OCI-LY7 (cell line): ENCODE results near the gene FHOD3. TPM values are rescaled to one million over a fixed set of nuclear protein-coding genes. Genes with fewer than 3 reads are reported as not detected.

Experiments
- BruUV-seq: library from RNA; stranded (reverse); fragments of 400-500 nt; replicated peaks from 2 replicates; lab custom pipeline; 2021; lab: Mats Ljungman, UMichigan
- CTCF ChIA-PET: fragments of 300-600 bp; sonication (Branson Sonifier 250); formaldehyde crosslinking; loops from one replicate; lab custom pipeline; 2022; ENCODE audit warnings: antibody characterized with exemption; ENCODE audit not compliant: unreplicated experiment; lab: Charles Lee
- POLR2A ChIA-PET: fragments of 300-600 bp; sonication (Branson Sonifier 250); formaldehyde crosslinking; loops from one replicate; lab custom pipeline; 2022; ENCODE audit warnings: antibody characterized with exemption; lab: Charles Lee
- DNase-seq: peaks from one replicate; pipeline ENCODE4 v3.0.0-alpha.2; 2015; ENCODE audit warnings: low spot score
- H2AFZ ChIP-seq: fragments of 200-600 bp; sonication (generic), shearing (Covaris generic); 2 replicates; pipeline ENCODE4 v1.6.1; 2014; ENCODE audit warnings: mild to moderate bottlenecking, antibody characterized with exemption, low read length, moderate library complexity
- H3K27ac ChIP-seq: fragments of 200-600 bp; sonication (generic); 2 replicates; pipeline ENCODE4 v1.5.1; 2014; ENCODE audit warnings: mixed run types, low read depth, mild to moderate bottlenecking, moderate library complexity, low read length, inconsistent platforms; ENCODE audit not compliant: poor library complexity, severe bottlenecking
- H3K36me3 ChIP-seq: fragments of 200-600 bp; sonication (generic); 2 replicates; pipeline ENCODE4 v1.6.1; 2014; ENCODE audit warnings: mild to moderate bottlenecking, antibody characterized with exemption, low read length, moderate library complexity, mixed read lengths; ENCODE audit not compliant: insufficient read depth
- H3K4me1 ChIP-seq: fragments of 200-600 bp; sonication (generic); 2 replicates; pipeline ENCODE4 v1.5.1; 2014; ENCODE audit warnings: mild to moderate bottlenecking, low read length; ENCODE audit not compliant: insufficient read depth, poor library complexity, severe bottlenecking
- H3K4me2 ChIP-seq: fragments of 200-600 bp; sonication (generic); 2 replicates; pipeline ENCODE4 v1.6.1; 2014; ENCODE audit warnings: mild to moderate bottlenecking, low read length
- H3K4me3 ChIP-seq: fragments of 200-600 bp; sonication (generic); 2 replicates; pipeline ENCODE4 v1.5.1; 2014; ENCODE audit warnings: mild to moderate bottlenecking, low read depth, low read length; ENCODE audit not compliant: poor library complexity, severe bottlenecking
- H3K79me2 ChIP-seq: fragments of 200-600 bp; sonication (generic); 2 replicates; pipeline ENCODE4 v1.6.1; 2016; ENCODE audit warnings: low read depth, mild to moderate bottlenecking, low read length, moderate library complexity, mixed read lengths; ENCODE audit not compliant: insufficient read depth
- H3K9me2 ChIP-seq: fragments of 200-600 bp; sonication (generic); 2 replicates; pipeline ENCODE4 v1.6.1; 2016; ENCODE audit warnings: mild to moderate bottlenecking, low read length, mixed read lengths; ENCODE audit not compliant: insufficient read depth
- H3K9me3 ChIP-seq: fragments of 200-600 bp; sonication (generic); 2 replicates; pipeline ENCODE4 v1.6.1; 2014; ENCODE audit warnings: mild to moderate bottlenecking, mixed run types, low read length, mixed read lengths
- H4K20me1 ChIP-seq: fragments of 200-600 bp; sonication (generic); 2 replicates; pipeline ENCODE4 v1.6.1; 2014; ENCODE audit warnings: mild to moderate bottlenecking, antibody characterized with exemption, low read length, moderate library complexity, mixed read lengths; ENCODE audit not compliant: insufficient read depth
- CTCF ChIP-seq: fragments of 200-600 bp; sonication (generic); conservative IDR thresholded peaks from 2 replicates; pipeline ENCODE4 v1.5.1; 2014; ENCODE audit warnings: mild to moderate bottlenecking, antibody characterized with exemption, low read length, moderate library complexity, mixed read lengths
- EZH2phosphoT487 ChIP-seq: fragments of 200-600 bp; sonication (generic); IDR thresholded peaks from 2 replicates; pipeline ENCODE4 v1.6.1; 2018; ENCODE audit warnings: low read depth, borderline replicate concordance, mild to moderate bottlenecking, mixed run types, antibody characterized with exemption, low read length, moderate library complexity, mixed read lengths
- intact Hi-C: fragments of 100-400 bp; cut with micrococcal nuclease; formaldehyde crosslinking; loops from one replicate; pipeline ENCODE4 v1.10.0; 2022; ENCODE audit not compliant: unreplicated experiment
- total RNA-seq, 2 experiments: library from RNA; depleted of rRNA in 1 of 2; stranded (reverse); fragments of >200 nt in 1 of 2; shearing (Covaris generic) in 1 of 2; gene quantifications; 2 replicates each; pipeline ENCODE4 v1.2.3, GENCODE V29; 2014 to 2022

Gene FHOD3
- total RNA-seq, 2 experiments from 2014 or later = 0.06 to 2.4 TPM

DNA sequence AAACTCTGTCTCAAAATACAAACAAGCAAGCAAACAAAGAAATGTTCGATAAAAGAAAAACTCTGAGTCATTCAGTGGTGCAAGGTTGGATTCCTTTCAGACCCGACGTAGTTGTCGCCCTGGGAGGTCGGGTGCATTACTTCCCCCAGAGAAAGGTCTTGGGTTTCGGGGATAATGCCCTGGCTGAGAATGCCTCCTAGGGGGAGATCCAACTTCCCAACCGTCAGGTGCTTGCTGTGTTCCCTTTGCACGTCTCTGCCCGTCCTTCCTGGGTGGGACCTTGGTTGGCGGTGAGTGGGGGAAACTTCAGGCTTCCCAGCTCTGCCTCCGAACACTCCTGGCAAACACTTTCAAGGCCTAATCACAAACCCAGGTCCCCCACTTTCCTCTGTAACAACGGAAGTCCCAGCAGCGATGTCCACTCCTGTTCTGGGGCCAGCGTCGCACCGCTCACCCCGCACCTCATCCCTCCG, 530.7 kb downstream of the FHOD3 start:
- ChIA-PET CTCF (no interaction called here), POLR2A (interaction anchor here (0.6 kb wide), 1 partner anchor 733 kb away, joined by 3 read pairs; no protein-coding TSS in a partner anchor)
- Histone ChIP-seq H3K79me2 (peaks cover 22% of the 10 kb centered on the region; the same call in 1 of the 2 replicates), H4K20me1 (no peaks in the 10 kb centered on the region), H3K4me1 (peaks cover 17% of the 10 kb centered on the region), H3K36me3 (peaks cover 24% of the 10 kb centered on the region), H3K27ac (peak overlapping the region; percentile 49), H3K4me2 (peak overlapping the region; percentile 93), H3K4me3 (peak overlapping the region; percentile 83), H3K9me3 (no peaks in the 10 kb centered on the region), H2AFZ (peak overlapping the region; percentile 66; the same call in 1 of the 2 replicates), H3K9me2 (no peaks in the 10 kb centered on the region)
- no TSS peak for BruUV-seq
- TF ChIP-seq CTCF = no peak
- intact Hi-C loops = no loop called here
- peak; percentile 4 for DNase-seq

GRCh38 chr18:36828630-36829361, 531.3 kb downstream of the FHOD3 start, which contains the start of the genes KIAA1328 and TPGS2:
Gene KIAA1328 (plus strand): TSS chr18:36829127. CDS start chr18:36829139, 12 bp downstream.
Gene TPGS2 (minus strand): TSS chr18:36829002. CDS start chr18:36828767, 235 bp downstream.
- BruUV-seq = no TSS peak
- CTCF ChIA-PET = no interaction called here
- peaks cover 22% of the 10 kb centered on the region; the same call in 1 of the 2 replicates for H3K79me2 ChIP-seq

More at GRCh38 chr18:36828630-36829361, 531.3 kb downstream of the FHOD3 start, which contains the start of the genes KIAA1328 and TPGS2:
- POLR2A ChIA-PET = interaction anchor here (0.6 kb wide), 2 partner anchors 65 to 734 kb away, joined by 3 read pairs; no protein-coding TSS in a partner anchor
- Histone ChIP-seq H4K20me1 (no peaks in the 10 kb centered on the region), H3K4me1 (peaks cover 18% of the 10 kb centered on the region), H3K9me3 (no peaks in the 10 kb centered on the region), H3K4me2 (peak within 1 kb of the TSS; percentile 93), H3K4me3 (peak within 1 kb of the TSS; percentile 83), H3K36me3 (peaks cover 20% of the 10 kb centered on the region), H3K27ac (peak within 1 kb of the TSS; percentile 49), H2AFZ (peak within 1 kb of the TSS; percentile 66), H3K9me2 (no peaks in the 10 kb centered on the region)
- intact Hi-C loops = no loop called here
- peak; percentile 46 for TF ChIP-seq CTCF
- no peak for TF ChIP-seq EZH2phosphoT487
- DNase-seq = peak; percentile 77

Other genes starting within 250 kb of the FHOD3 start
- 45.4 and 51.6 TPM in 2 replicates for gene RPRD1A, start 230.2 kb upstream of the FHOD3 start, total RNA-seq (2014; rRNA removed; shearing (Covaris generic))
- gene RPRD1A, start 230.2 kb upstream of the FHOD3 start, total RNA-seq (2022) = 37.9 and 42.2 TPM in 2 replicates
- 14.7 and 18.1 TPM in 2 replicates for gene SLC39A6, start 168.4 kb upstream of the FHOD3 start, total RNA-seq (2014; rRNA removed; shearing (Covaris generic))
- 11.2 and 13.7 TPM in 2 replicates for gene SLC39A6, start 168.4 kb upstream of the FHOD3 start, total RNA-seq (2022)
- 48.1 and 50.5 TPM in 2 replicates for gene ELP2, start 167.8 kb upstream of the FHOD3 start, total RNA-seq (2014; rRNA removed; shearing (Covaris generic))
- gene ELP2, start 167.8 kb upstream of the FHOD3 start, total RNA-seq (2022) = 39.7 and 40.3 TPM in 2 replicates
- not detected in 2 replicates for gene MOCOS, start 110.2 kb upstream of the FHOD3 start, total RNA-seq (2014; rRNA removed; shearing (Covaris generic))
- not detected in 2 replicates for gene MOCOS, start 110.2 kb upstream of the FHOD3 start, total RNA-seq (2022)